ENCODE measurements around the gene SLC40A1.

Gene SLC40A1

DNA sequence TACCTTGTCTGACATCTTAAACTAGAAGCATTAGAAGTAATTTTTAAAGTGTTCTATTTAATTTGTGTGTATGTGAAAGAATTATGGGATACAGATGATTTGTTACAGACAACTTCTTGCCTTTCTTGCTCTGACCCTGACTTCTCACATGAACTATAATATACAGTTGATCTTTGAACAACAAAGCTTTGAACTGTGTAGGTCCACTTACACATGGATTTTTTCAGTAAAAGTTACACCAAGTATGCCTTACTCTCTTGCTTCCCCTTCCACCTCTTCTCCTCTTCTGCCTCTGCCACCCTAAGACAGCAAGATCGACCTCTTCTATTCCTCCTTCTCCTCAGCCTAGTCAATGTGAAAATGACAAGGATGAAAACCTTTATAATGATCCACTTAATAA lies 42.2 kb downstream of the SLC40A1 start:
- no peak for DNase-seq (ENCODE audit: low read depth)

DNA sequence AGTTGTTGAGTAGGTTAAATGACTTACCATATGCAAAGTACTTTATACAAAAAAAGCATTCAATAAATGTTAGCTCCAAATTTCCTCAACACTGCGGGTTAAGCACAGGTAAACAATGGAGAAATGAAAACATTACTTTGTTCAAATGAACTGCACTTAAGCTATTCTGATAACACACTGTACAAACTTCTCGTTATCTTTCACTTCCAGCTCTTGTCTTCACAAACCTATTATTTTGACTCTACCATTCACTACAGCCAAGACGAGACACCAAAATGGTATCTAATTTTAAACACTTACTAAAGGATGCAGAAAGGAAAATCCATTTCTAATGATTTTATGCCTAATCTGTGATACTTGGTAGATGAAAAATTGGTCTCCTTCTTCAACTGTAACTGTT lies 43.8 kb downstream of the SLC40A1 start:
- DNase-seq (ENCODE audit: low read depth) = no peak

DNA sequence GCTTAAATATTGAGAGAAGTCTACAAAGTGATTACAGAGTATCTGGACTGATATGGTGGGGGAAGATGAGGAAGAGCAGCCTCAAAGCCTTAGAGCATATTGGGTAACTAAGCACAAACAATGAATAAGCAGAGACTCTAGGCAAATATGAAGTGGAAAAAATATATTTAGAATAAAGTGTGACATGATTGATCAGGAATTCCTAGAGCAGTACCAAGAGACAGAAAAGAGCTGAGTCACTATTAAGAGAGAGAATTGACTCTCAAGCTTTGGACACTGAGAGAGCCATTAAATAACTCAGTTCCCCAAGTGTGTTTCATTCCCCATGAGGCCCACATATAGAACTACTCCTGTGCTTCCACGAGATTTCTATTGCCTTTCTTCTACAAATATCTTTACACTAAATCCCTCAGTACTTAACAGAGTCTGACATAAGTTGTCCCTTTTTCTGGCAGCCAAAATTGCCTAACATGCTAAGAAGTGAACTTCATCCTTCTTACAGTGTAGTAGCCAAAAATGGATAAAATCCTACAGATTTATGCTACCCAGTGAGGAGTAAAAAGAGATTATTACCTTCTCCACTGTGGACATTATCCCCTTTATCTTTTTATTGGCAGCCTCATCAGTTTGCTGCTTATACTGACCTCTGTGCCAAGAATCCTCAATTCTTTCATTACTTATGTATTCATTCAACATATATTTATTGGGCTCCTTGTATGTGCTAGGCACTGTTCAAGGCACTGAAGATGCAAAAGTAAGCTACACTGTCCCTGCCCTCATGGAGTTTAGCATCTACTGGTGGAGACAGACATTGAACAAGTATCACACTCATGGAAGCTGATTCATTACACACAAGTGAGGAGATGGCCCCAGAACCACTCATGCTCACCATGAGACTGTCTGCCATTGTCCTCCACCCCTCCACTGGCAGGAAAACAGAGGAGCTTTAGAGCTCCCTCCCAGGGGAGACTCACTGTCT lies 45.4 kb downstream of the SLC40A1 start:
- peak; percentile 70 for DNase-seq (ENCODE audit: low read depth)

DNA sequence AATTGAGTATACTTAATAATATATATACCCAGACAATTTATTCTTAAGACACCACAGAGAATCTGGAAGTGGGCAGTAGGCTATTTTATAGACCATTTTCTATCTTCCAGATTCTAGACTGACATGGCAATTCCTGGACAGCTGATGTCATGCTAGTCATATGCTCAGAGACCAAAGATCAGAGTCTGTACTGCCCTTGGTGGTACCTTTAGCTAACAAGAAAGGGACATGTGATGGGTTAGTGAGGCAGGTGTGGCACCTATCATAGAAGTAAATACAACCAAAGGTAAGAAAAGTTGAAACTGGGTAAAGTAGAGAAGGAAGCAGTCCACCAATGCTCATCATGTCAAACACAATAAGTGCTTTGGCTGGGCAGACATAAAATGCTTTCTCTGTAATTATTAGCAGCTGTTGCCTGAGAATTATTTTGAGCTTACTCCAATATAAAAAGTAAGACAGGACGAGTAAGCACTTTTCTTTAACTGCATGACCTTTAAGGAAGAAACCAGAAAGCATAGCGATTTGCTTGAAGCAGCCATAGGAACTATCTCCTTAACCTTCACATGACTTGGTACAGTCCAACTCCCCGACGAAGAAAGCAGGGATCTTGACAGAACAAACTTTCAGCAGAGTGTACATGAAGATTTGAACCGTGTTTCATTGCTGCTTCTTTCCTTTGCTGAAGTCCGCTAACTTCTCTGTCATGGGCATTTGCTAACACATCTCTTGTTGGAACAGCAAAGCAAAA lies 47.1 kb downstream of the SLC40A1 start:
- DNase-seq (ENCODE audit: low read depth) = peak; percentile 11

DNA sequence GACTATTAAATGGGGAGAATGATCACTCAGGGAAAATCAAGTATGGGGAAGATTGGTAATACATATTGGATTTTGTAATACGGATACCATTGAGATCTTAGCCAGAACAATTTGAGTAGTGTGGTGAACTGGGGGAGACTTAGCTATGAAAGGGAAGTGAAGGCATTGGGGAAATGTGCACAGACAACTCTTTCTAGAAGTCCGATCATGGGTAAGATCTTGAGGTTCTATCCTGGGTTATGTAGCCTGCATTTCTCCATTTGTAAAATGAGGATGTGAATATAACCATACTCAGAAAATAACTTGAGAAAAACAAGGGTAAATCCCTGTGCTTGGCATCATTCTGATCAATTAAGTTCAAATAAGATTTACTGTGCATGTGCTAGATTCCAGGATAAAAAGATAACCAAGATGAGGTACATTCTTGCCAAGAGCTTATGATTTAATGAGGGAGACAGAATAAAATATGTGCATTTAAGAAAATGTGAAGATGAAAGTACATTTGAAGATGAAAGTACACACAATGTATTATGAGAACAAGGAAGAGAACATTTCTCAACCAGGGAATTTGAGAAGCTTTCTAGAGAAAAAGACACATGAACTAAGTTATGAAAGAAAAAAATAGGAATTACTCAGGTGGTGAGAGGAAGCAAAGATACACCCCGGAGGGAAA lies 49.5 kb downstream of the SLC40A1 start:
- no peak for DNase-seq (ENCODE audit: low read depth)

DNA sequence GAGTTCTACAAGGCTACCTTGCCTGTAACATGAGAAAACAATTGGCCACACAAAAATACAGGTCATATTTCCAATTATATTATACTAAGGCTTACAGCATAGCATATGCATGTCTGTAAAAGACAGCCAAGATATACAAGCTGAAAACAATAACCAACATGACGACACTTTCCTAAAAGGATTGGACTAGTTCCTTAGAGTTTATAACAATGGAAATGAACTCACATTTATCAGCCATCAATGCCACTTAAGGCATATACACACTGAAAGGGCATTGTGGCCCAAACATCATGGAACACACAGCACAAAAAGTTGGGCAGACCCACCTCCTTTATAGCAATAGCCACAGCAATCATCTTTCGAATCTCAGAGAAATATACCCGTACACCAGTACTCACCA lies 52.0 kb downstream of the SLC40A1 start:
- no peak for DNase-seq (ENCODE audit: low read depth)

DNA sequence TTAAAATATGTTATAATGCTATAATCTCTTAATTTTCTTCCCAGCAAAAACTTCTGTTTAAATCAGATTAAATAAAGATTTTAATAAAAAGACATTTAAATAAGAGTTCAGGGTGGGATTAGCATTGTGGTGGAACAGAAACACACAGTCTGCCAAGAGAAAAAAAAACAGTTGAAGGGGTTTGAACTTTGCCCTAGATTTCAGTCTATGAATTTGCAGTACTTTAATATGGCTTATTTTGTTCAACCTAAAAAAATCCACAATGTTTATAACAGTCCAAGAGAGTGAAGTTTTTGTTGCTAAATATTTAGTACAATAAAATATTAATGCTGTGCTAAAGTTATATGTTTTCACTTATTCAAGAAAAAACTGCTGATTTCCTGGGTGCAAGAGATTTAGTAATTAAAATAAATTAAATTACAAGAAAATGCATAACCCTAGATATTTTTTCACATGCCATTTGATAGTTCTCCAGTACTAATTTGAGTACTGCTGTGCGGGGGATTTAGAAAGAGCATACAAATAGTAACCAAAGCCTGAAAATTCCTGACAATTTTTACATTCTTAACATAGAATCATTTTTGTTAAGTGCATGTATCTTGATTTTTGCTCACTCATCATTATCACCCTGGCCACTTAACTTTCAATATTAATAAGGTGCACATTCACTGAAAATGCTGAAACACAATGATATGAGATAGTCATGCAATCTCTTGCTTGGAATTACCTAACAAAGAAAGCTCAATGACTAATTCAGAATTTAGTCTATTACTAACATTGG lies 52.6 kb downstream of the SLC40A1 start:
- no peak for DNase-seq (ENCODE audit: low read depth)

DNA sequence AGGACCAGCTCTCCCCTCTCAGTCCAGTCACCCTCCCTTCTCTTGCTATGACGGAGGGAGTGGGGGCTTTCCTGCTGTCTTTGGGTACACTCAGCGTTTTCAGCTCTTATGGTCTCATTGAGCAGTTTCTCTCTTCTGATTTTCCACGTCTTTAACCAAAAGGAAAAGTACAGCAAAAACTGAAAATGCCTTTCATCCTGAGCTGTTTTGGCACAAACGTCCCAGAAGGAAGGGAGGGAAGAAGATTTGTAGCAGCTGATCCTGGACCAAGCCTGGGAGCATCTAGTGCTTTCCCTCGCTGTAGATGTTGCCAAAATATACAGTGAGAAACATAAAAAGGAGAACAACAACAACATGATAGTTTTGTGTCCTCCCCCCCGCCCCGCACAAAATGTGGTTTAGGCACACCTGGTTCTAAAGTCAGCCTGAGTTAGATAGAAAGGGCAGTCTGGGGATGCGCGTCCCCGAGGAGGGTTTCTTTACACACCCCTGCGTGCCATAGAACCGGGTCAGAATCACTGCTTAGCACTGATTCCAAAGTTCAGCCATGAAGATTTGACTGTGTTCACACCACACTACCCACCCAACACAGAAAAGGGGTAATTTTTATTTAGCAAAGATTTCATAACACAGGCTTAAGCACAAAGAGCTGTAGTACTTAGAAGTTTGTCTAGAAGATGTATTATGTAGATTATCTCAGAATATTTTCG lies 53.4 kb downstream of the SLC40A1 start:
- no peak for DNase-seq (ENCODE audit: low read depth)

DNA sequence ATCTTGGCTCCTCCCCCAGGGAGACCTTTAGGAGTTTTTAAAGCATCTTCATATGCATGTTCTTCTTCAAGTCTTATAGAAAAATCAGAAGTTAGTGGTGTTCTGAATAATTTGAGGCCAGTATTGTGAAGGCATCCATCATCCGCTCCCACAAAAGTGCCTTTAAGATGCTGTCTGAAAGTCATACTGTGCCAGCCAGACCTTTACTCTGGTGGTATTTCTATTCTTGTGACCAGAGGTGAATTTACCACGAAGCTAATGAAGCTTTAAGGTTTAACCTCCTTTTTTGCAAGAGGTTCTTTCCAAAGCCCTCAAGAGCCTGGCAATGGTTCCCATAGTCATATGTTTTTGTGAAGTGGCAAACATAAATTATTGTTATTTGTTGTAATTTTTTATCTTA lies 54.3 kb downstream of the SLC40A1 start:
- no peak for DNase-seq (ENCODE audit: low read depth)

DNA sequence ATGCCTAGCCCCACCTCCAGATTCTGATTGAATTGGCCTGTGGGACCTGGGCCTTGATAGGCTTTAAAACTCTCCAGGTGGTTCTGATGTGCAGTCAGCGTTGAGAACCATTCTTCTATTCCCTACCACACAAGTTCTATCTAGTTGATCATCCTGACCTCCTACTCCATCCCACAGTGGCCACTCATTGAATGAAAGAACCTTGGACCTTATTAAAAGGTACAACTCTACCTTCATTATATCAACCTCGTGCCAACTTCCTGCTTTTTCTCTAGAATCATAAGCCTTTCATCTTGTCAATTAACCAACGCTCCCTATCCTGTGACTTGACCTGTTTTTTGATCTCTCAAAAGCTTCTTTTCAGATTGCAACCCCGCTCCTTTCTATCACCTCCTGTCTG lies 55.8 kb downstream of the SLC40A1 start:
- DNase-seq (ENCODE audit: low read depth) = no peak

DNA sequence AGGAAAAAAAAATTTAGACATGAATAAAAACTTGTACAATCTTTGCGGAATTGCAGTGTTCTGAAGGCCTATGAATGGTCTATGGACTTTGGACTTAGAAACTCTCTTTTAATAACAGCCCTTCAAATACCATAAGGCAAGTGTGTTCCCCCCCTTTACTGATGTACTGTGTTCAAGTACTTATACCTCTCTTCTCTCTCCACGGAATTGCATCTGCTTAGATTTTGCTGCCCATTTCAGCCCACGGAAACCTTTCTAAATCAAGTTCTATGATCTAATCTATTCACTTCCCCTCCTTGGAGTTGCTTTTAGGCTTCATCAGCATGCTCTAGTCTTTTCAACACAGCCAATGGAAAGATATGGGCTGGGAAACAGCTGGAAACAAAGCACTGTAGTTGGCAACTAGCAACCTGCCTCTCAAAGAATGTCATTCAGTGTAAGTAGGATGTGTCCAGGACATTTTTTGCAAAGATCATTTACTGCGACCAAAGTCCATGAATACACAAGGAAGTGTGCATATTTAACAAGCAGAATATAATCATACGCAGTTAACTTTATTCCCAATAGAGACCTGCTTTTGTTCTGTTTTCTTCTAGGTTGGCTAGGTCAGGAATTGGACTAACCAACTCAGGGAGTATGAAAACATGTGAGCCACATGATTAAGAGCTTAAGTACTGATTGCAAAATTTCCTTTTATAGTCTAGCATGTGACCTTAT lies 58.0 kb downstream of the SLC40A1 start:
- no peak for DNase-seq (ENCODE audit: low read depth)

DNA sequence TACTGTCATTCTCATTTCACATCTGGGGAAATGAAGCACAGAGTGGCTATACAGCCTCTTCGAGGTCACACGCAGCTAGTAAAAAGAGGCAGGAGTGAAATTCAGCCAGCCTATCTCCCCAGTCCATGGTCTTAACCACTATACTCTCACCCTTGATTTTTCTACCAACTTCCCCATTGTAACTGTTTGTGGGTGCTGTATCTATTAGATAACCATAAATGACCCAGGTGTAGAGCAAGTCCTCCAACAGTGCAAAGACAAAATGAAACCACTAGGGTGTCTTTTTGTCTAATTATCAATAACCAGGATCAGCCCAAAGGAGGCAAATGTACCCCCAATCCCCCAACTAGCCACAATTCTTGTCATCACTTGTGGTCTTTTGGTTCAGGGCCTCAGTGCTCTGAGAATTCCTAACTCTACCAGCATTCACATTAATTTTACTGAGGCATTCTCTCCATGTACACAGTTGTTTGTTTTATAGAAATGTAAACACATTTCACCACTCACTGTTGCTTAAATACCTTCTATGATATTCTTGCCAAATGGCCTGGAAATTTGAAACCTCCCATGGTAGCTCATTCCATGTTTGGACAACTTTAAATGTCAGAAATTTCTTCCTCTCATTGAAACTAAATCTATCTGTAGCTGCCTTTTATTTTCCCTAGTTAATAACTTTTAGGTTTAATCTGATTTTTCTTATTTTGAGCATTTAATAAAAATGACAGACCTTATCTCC lies 58.7 kb downstream of the SLC40A1 start:
- DNase-seq (ENCODE audit: low read depth) = no peak

DNA sequence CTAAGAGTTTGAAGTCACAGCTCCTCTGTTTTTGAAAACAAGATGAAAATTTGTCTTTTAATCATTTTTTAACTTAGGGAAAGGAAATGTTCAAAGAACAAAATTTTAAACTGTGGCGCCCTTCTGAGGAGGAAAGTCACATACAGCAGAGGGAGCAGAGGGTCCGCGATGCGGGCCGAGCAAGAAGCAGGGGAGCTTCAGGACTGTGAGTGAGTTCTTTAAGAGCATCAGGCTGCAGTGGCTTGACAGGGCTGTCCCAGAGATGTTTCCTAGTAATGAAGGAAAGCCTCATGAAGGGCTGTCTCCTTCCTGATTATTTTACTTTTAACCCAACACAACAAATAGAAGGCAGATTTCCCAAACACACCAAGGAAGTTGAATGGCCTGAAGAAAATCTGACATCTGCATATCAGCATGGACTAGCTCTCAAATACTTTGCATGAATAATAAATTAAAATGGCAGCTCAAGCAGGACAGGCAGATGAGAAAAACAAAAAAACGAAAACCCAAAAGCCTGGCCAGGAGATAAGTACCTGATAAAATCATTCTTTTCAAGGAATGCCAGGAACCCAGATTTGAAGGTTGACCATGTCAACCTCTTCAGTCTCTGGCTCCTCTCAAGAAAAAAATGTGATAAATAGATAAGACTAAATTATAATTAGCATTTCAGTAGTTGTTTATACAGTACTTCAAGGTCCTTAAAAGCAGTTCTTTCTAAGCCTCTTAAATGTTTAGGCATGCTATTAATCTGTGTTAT lies 60.8 kb downstream of the SLC40A1 start:
- no peak for DNase-seq (ENCODE audit: low read depth)

DNA sequence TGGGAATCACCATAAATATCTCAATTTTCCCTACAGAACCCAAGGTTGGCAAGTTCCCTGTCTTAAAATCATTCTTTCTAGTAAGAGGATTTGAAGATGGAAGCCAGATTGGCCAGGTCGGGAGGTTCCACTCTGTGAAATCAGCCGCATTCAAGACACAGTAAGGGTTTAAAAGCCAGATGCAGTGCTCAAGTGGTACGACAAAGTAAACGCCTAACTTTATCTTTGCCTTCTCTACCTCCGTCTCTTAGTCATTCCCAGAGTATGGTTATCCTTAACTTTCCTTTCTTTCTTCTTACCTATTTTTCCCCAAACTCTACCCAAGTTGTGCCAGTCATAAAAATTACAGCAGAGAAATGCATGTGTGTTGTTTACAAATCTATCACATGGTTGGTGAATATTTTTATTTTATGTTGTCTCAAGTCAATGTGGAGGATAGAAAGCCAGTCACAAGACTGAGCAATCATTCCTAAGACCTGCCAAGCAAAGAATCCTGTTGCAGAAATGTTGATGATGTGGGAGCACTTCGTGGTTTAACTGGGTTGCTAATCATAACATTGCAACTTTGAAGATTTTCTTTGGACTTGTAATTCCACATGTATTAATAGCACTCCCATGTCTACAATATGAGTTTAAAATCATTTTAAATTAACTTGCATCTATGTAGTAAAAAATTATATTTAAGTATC lies 62.6 kb downstream of the SLC40A1 start:
- DNase-seq (ENCODE audit: low read depth) = peak; percentile 31

DNA sequence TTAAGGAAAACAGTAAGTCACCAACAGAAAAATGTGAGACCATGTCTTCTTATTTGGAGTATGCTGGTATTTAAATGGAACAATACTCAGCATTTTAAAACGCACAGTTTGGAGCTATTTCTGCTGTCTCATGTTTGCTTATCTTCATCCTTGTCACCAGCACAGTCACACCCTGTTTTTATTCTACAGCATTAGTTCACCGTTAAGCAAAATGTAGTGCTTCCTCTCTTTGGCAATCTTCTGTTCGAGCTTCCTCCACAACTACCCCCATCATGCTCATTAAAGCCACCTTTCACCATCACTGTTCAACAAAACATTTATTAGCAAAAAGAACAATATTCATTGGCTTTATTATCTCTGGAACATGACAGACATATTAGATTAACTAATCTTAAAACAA lies 64.0 kb downstream of the SLC40A1 start:
- no peak for DNase-seq (ENCODE audit: low read depth)

DNA sequence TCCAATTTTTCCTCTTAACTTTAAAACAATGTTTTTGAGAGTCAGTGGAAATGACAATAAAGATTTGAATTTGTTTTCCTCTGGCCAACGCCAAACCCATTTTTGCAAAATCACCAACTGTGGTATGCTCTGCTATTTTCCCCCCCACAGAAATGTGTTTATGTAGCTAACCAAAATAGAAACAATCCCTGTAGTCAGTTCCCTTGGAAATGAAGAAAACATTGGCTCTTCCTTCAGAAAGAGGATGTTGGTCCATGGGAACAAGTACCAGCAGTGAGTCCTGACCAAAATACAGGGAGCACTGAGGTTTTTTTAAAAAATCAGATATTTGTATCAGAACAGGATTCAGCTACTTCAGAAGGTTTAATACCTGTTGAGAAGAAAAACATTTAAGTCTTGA lies 65.3 kb downstream of the SLC40A1 start:
- peak; percentile 27 for DNase-seq (ENCODE audit: low read depth)

DNA sequence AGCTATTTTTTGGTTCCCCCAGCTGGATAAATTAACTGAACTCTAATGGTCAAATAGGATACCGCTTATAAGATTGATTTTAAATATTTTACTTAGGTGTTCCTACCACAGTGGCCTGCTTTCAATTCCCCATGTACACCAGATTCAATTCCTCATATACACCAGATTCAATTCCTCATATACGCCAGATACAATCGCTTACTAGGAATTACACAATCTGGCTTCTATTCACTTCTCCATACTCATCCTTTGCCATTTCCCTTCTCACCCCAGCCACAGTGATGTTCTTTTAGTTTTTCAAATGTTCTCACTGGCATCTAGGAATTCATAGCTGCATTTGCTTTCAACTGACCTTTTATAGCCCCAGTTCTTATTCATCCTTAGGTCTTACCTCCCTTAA lies 66.5 kb downstream of the SLC40A1 start:
- no peak for DNase-seq (ENCODE audit: low read depth)

DNA sequence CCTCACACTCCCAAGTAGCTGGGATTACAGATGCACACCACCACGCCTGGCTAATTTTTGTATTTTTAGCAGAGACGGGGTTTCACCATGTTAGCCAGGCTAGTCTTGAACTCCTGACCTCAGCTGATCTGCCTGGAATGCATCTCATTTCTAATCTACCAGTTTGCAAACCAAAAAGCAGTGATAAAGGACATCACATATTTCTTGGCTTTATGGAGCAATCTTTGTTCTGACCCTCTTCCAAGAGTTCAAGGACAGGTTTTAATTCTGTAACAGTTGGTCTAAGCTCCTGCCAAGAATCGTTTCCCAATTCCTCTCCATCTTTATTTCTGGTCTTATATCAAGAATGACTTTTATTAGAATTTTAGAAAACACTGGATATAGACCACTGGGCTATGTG lies 67.7 kb downstream of the SLC40A1 start:
- DNase-seq (ENCODE audit: low read depth) = no peak

DNA sequence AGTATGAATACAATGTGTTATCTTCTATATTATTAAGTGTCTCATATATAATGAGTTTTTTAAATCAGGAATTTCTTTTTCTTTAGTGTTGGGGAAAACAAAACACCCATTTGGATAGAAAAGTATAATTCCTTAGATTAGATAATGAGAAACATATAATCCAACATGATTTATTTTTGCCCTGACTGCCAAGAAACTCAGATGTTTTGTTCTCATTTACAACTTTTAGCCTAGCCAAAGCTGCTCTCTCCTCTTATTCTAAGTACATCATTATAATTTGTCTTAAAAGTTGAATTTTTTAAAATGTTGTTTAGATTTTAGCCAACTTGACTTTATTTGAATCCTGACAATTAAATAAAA lies 68.6 kb downstream of the SLC40A1 start:
- no peak for DNase-seq (ENCODE audit: low read depth)

Data from EH (cell line).